Vagina (tissue), 2 donors: ENCODE data around the gene KCNA4. TPM values are rescaled to one million over a fixed set of nuclear protein-coding genes. Genes with fewer than 3 reads are reported as not detected.

Source experiments
- DNase-seq, 2 donors: peaks; one replicate each; pipeline ENCODE4 v3.0.0-alpha.2; 2017; ENCODE audit errors: extremely low spot score in 2 of 2
- H3K27ac ChIP-seq: fragments of 200-600 bp; sonication (generic); one replicate; pipeline ENCODE4 v1.5.1; 2019
- H3K27me3 ChIP-seq: fragments of 200-600 bp; sonication (generic); one replicate; pipeline ENCODE4 v1.5.1; 2019
- H3K36me3 ChIP-seq, 2 donors: fragments of 200-600 bp; sonication (generic); one replicate each; pipeline ENCODE4 v1.5.1; 2017 to 2019
- H3K4me1 ChIP-seq: fragments of 200-600 bp; sonication (generic); one replicate; pipeline ENCODE4 v1.5.1; 2019
- H3K4me3 ChIP-seq, 2 donors: fragments of 200-600 bp; sonication (generic); 1 replicate in 1 of 2; 2 replicates in 1 of 2; pipeline ENCODE4 v1.5.1; 2016 to 2019
- H3K9me3 ChIP-seq: fragments of 200-600 bp; sonication (generic); one replicate; pipeline ENCODE4 v1.5.1; 2019
- CTCF ChIP-seq, 3 experiments: fragments of 450-650 bp in 2 of 3; fragments of 200-600 bp in 1 of 3; sonication (generic) in 1 of 3; IDR thresholded peaks; one replicate each; pipeline ENCODE4 v1.5.1; 2017 to 2019; ENCODE audit warnings: antibody characterized with exemption in 3 of 3, mild to moderate bottlenecking in 2 of 3, moderate library complexity in 2 of 3
- POLR2A ChIP-seq, 2 donors: fragments of 450-650 bp; IDR thresholded peaks; one replicate each; pipeline ENCODE4 v1.6.1; 2017; ENCODE audit warnings: antibody characterized with exemption in 2 of 2, mild to moderate bottlenecking in 2 of 2, moderate library complexity in 2 of 2
- POLR2AphosphoS5 ChIP-seq, 2 donors: sonication (generic); formaldehyde crosslinking; IDR thresholded peaks; one replicate each; pipeline ENCODE4 v1.9.0; 2017; ENCODE audit warnings: antibody characterized with exemption in 2 of 2, mild to moderate bottlenecking in 2 of 2, low read depth in 1 of 2; ENCODE audit not compliant: insufficient read depth in 1 of 2
- intact Hi-C: fragments of 100-400 bp; cut with DNase I; formaldehyde crosslinking; loops from one replicate; pipeline ENCODE4 v1.15.1; 2023
- total RNA-seq: library from RNA; depleted of rRNA; stranded (reverse); fragments of >200 nt; gene quantifications from one replicate; pipeline ENCODE4 v1.2.3, GENCODE V29; 2016

The KCNA4 gene
- total RNA-seq, 1 donor from 2014 or later = not detected

GRCh38 chr11:30012346-30012745 lies 4.5 kb downstream of the KCNA4 start:
- DNase-seq = no peak
- H3K27me3 ChIP-seq = no peaks in the 10 kb centered on the region
- TF ChIP-seq POLR2A (IDR thresholded peaks at IDR 0.05) (no peak), CTCF (IDR thresholded peaks at IDR 0.05) (no peak), POLR2AphosphoS5 (IDR thresholded peaks at IDR 0.05; ENCODE audit: insufficient read depth in 1 of 2, low read depth in 1 of 2) (no peak)
- intact Hi-C loops = no loop called here
- H3K27ac ChIP-seq = no peak overlapping the region
- H3K9me3 ChIP-seq = no peaks in the 10 kb centered on the region
- no peak overlapping the region for H3K4me3 ChIP-seq
- H3K4me1 ChIP-seq = peaks cover 18% of the 10 kb centered on the region
- H3K36me3 ChIP-seq = no peaks in the 10 kb centered on the region

GRCh38 chr11:30009060-30009459 lies 7.8 kb downstream of the KCNA4 start:
- no peak for TF ChIP-seq POLR2AphosphoS5 (IDR thresholded peaks at IDR 0.05; ENCODE audit: insufficient read depth in 1 of 2, low read depth in 1 of 2)
- no peak for TF ChIP-seq POLR2A (IDR thresholded peaks at IDR 0.05)
- no peak for TF ChIP-seq CTCF (IDR thresholded peaks at IDR 0.05)
- no peaks in the 10 kb centered on the region for H3K4me1 ChIP-seq
- no peak for DNase-seq
- no peak overlapping the region for H3K4me3 ChIP-seq
- no peaks in the 10 kb centered on the region for H3K9me3 ChIP-seq
- no peaks in the 10 kb centered on the region for H3K27me3 ChIP-seq
- H3K36me3 ChIP-seq = no peaks in the 10 kb centered on the region
- intact Hi-C loops = no loop called here
- no peak overlapping the region for H3K27ac ChIP-seq

- Histone ChIP-seq H3K9me3 (no peaks in the 10 kb centered on the region), H3K36me3 (no peaks in the 10 kb centered on the region), H3K4me1 (no peaks in the 10 kb centered on the region), H3K4me3 (no peak overlapping the region), H3K27me3 (no peaks in the 10 kb centered on the region), H3K27ac (no peak overlapping the region)
- TF ChIP-seq CTCF (IDR thresholded peaks at IDR 0.05) (no peak), POLR2A (IDR thresholded peaks at IDR 0.05) (no peak), POLR2AphosphoS5 (IDR thresholded peaks at IDR 0.05; ENCODE audit: insufficient read depth in 1 of 2, low read depth in 1 of 2) (no peak)
- intact Hi-C loops = no loop called here
- DNase-seq = no peak
Observed at GRCh38 chr11:30006876-30007275, 10.0 kb downstream of the KCNA4 start.

GRCh38 chr11:30002157-30002785 lies 14.6 kb downstream of the KCNA4 start:
- H3K4me3 ChIP-seq = no peak overlapping the region
- TF ChIP-seq POLR2A (IDR thresholded peaks at IDR 0.05) = no peak
- TF ChIP-seq POLR2AphosphoS5 (IDR thresholded peaks at IDR 0.05; ENCODE audit: insufficient read depth in 1 of 2, low read depth in 1 of 2) = no peak
- TF ChIP-seq CTCF (IDR thresholded peaks at IDR 0.05) = no peak
- no peak overlapping the region for H3K27ac ChIP-seq
- H3K27me3 ChIP-seq = no peaks in the 10 kb centered on the region
- no peaks in the 10 kb centered on the region for H3K9me3 ChIP-seq
- H3K36me3 ChIP-seq = no peaks in the 10 kb centered on the region
- DNase-seq = no peak
- intact Hi-C loops = no loop called here
- no peaks in the 10 kb centered on the region for H3K4me1 ChIP-seq

- no peaks in the 10 kb centered on the region for H3K4me1 ChIP-seq
- intact Hi-C loops = no loop called here
- no peak overlapping the region for H3K4me3 ChIP-seq
- no peak overlapping the region for H3K27ac ChIP-seq
- no peak for DNase-seq
- no peaks in the 10 kb centered on the region for H3K27me3 ChIP-seq
- no peak for TF ChIP-seq POLR2A (IDR thresholded peaks at IDR 0.05)
- no peak for TF ChIP-seq POLR2AphosphoS5 (IDR thresholded peaks at IDR 0.05; ENCODE audit: insufficient read depth in 1 of 2, low read depth in 1 of 2)
- no peak for TF ChIP-seq CTCF (IDR thresholded peaks at IDR 0.05)
- H3K36me3 ChIP-seq = no peaks in the 10 kb centered on the region
- no peaks in the 10 kb centered on the region for H3K9me3 ChIP-seq
Observed at GRCh38 chr11:30000986-30001750, 15.7 kb downstream of the KCNA4 start.
